ENCODE data around the gene HIVEP3. TPM values are rescaled to one million over a fixed set of nuclear protein-coding genes. Genes with fewer than 3 reads are reported as not detected.

The HIVEP3 gene
- total and polyA plus RNA-seq, 11 donors, result 3.2 to 11.9 (median 5.0) TPM

DNA sequence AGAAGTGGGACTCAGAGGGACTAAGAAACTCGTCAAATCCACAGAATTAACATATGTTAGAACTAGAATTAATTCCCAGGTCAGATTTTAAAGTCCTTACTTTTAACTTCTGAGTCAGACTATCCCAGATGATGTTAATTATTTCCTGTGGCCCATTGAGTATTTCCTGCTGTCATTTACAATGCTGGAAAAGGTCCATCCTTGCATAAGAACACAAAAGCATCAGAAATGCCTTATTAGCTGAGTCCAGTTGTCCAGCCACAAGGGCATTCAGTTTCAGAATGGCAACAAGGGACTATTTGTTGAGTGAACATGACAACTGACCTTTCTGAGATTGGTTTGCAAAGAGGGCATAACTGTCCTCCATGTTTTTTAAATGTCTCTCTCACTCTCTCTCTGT lies 16.5 kb upstream of the HIVEP3 start:
- H3K4me3 ChIP-seq, result no peak overlapping the region
- ATAC-seq, result no peak
- WGBS, 4 donors, result 51 to 62% (median 60%) methylated on average over 1 of the region's 1 CpG
- DNase-seq, result no peak
- H3K27me3 ChIP-seq, result no peaks in the 10 kb centered on the region
- intact Hi-C loops (cut with DNase I), result no loop called here
- H3K27ac ChIP-seq, result no peak overlapping the region
- H3K4me1 ChIP-seq, result no peaks in the 10 kb centered on the region
- no peak for TF ChIP-seq POLR2A (IDR thresholded peaks at IDR 0.05)
- TF ChIP-seq, protein P1, sequence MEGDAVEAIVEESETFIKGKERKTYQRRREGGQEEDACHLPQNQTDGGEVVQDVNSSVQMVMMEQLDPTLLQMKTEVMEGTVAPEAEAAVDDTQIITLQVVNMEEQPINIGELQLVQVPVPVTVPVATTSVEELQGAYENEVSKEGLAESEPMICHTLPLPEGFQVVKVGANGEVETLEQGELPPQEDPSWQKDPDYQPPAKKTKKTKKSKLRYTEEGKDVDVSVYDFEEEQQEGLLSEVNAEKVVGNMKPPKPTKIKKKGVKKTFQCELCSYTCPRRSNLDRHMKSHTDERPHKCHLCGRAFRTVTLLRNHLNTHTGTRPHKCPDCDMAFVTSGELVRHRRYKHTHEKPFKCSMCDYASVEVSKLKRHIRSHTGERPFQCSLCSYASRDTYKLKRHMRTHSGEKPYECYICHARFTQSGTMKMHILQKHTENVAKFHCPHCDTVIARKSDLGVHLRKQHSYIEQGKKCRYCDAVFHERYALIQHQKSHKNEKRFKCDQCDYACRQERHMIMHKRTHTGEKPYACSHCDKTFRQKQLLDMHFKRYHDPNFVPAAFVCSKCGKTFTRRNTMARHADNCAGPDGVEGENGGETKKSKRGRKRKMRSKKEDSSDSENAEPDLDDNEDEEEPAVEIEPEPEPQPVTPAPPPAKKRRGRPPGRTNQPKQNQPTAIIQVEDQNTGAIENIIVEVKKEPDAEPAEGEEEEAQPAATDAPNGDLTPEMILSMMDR (IDR thresholded peaks at IDR 0.05), result no peak
- H3K9me3 ChIP-seq, result peaks cover 0 to 14% (median 0%) of the 10 kb centered on the region in 12 donors
- H3K36me3 ChIP-seq, result no peaks in the 10 kb centered on the region

DNA sequence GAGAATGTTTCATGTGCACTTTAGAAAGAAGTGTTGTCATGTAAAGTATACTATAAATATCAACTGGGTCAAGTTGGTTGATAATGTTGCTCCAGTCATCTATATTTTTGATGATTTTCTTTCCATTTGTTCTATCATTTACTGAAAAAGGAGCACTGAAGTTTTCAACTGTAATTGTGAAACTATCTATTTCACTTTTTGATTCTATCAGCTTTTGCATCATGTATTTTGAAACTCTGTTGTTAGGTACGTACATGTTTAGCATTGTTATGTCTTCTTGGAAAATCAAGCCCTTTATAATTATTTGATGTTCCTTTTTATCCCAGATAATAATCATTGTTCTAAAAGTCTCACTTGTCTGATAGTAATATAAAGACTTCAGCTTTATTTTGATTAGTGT lies 14.4 kb upstream of the HIVEP3 start:
- H3K9me3 ChIP-seq, result peaks cover 0 to 16% (median 0%) of the 10 kb centered on the region in 12 donors
- H3K4me1 ChIP-seq, result no peaks in the 10 kb centered on the region
- H3K4me3 ChIP-seq, result no peak overlapping the region
- no peak overlapping the region for H3K27ac ChIP-seq
- 93 to 97% (median 95%) methylated on average over 1 of the region's 1 CpG for WGBS, 4 donors
- no peaks in the 10 kb centered on the region for H3K36me3 ChIP-seq
- no peaks in the 10 kb centered on the region for H3K27me3 ChIP-seq
- intact Hi-C loops (cut with DNase I), result no loop called here
- ATAC-seq, result no peak
- TF ChIP-seq, protein P1 (IDR thresholded peaks at IDR 0.05), result no peak
- TF ChIP-seq POLR2A (IDR thresholded peaks at IDR 0.05), result no peak
- no peak for DNase-seq

DNA sequence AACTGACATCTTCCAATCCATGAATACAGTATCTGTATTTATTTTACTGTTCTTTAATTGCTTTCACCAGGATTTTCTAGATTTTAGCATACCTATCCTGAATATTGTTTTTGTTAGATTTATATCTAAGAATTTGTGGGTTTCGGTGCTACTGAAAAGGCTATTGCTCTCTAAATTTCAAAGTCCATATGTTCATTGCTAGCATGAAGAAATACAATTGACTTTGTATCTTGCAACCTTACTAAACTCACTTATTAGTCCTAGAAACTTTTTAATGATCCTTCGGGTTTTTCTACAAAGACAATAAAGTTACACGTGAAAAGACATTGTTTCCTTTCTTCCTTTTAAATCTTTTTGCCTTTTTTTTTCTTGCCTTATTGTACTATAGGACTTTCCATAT lies 12.9 kb upstream of the HIVEP3 start:
- Histone ChIP-seq H3K4me1 (no peaks in the 10 kb centered on the region), H3K4me3 (no peak overlapping the region), H3K9me3 (peaks cover 0 to 16% (median 0%) of the 10 kb centered on the region in 12 donors), H3K36me3 (no peaks in the 10 kb centered on the region), H3K27me3 (no peaks in the 10 kb centered on the region), H3K27ac (no peak overlapping the region)
- DNase-seq (no peak), ATAC-seq (no peak)
- intact Hi-C loops (cut with DNase I), result no loop called here
- WGBS, 4 donors, result 75 to 80% (median 77%) methylated on average over 3 of the region's 3 CpGs
- TF ChIP-seq POLR2A (IDR thresholded peaks at IDR 0.05), result no peak

DNA sequence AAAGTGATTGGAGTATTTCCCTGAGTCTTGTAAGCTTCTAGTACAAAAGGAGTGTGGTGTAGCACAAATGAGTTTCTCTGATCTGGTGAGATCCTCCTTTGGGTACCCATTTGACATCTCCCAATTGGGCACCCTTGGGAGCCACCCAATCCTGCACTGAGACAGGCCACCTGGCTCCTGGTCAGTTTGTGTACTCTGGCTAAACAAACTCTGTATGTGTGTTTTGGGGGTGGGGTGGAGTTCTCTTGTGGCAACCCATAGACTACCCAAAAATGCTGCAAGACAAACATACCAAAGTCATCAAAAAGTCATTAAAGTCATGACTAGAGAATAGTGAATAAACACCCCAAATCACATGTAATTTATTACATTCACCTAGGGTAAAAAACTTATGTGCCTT lies 8.4 kb upstream of the HIVEP3 start:
- intact Hi-C loops (cut with DNase I), result no loop called here
- DNase-seq, result no peak
- H3K27ac ChIP-seq, result no peak overlapping the region
- no peaks in the 10 kb centered on the region for H3K36me3 ChIP-seq
- no peak for ATAC-seq
- TF ChIP-seq, protein P1 (IDR thresholded peaks at IDR 0.05), result no peak
- TF ChIP-seq POLR2A (IDR thresholded peaks at IDR 0.05), result no peak
- no peaks in the 10 kb centered on the region for H3K4me1 ChIP-seq
- H3K9me3 ChIP-seq, result peaks cover 0 to 11% (median 2%) of the 10 kb centered on the region in 12 donors
- H3K27me3 ChIP-seq, result no peaks in the 10 kb centered on the region
- H3K4me3 ChIP-seq, result no peak overlapping the region

DNA sequence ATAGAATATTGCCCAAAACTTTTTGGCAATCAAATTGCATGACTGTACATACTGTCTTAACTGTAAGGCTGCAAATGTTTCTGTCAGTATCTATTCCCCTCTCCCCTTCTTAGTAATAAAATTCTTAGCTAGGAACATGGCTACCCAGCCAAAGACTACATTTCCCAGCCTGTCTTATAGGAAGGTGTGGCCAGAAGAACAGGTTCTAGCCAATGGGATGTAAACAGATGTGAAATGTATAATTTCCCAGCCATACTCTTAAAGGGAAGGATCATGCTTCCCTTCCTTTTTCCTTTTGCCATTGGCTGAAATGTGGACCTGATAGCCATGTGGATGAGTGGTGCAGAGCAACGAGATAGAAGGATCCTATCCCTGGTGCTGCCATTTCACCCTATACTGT lies 7.0 kb upstream of the HIVEP3 start:
- 44 to 69% (median 52%) methylated on average over 1 of the region's 1 CpG for WGBS, 4 donors
- Histone ChIP-seq H3K4me1 (no peaks in the 10 kb centered on the region), H3K9me3 (peaks cover 0 to 11% (median 2%) of the 10 kb centered on the region in 12 donors), H3K4me3 (no peak overlapping the region), H3K27ac (no peak overlapping the region), H3K27me3 (no peaks in the 10 kb centered on the region), H3K36me3 (no peaks in the 10 kb centered on the region)
- no peak for ATAC-seq
- intact Hi-C loops (cut with DNase I), result no loop called here
- TF ChIP-seq, protein P1 (IDR thresholded peaks at IDR 0.05), result no peak
- TF ChIP-seq POLR2A (IDR thresholded peaks at IDR 0.05), result no peak
- DNase-seq, result no peak

Measured in heart left ventricle (tissue), 16 donors.